CD4-positive, alpha-beta T cell treated with Interferon gamma for 1 hour (primary cell): ENCODE measurements around the gene SHISAL1.

ENCODE experiments used
- DNase-seq: peaks from one replicate; pipeline ENCODE4 v3.0.0-alpha.2; 2020

The SHISAL1 gene

GRCh38 chr22:44341431-44342346, 28.9 kb upstream of the SHISAL1 start:
- no peak for DNase-seq

- DNase-seq: no peak
Observed at GRCh38 chr22:44340271-44341239, 27.8 kb upstream of the SHISAL1 start.

GRCh38 chr22:44338906-44339305, 26.2 kb upstream of the SHISAL1 start:
- no peak for DNase-seq

GRCh38 chr22:44338177-44338810, 25.5 kb upstream of the SHISAL1 start:
- DNase-seq: no peak

- no peak for DNase-seq
Observed at GRCh38 chr22:44337678-44338004, 24.9 kb upstream of the SHISAL1 start.

GRCh38 chr22:44336962-44337677, 24.4 kb upstream of the SHISAL1 start:
- DNase-seq: no peak

GRCh38 chr22:44335903-44336803, 23.4 kb upstream of the SHISAL1 start:
- DNase-seq: no peak

GRCh38 chr22:44335066-44335839, 22.5 kb upstream of the SHISAL1 start:
- DNase-seq: no peak

- no peak for DNase-seq
Observed at GRCh38 chr22:44333847-44334635, 21.3 kb upstream of the SHISAL1 start.

- DNase-seq: no peak
Observed at GRCh38 chr22:44332946-44333345, 20.2 kb upstream of the SHISAL1 start.

- DNase-seq: no peak
Observed at GRCh38 chr22:44331881-44332714, 19.3 kb upstream of the SHISAL1 start.

- DNase-seq: no peak
Observed at GRCh38 chr22:44330744-44331660, 18.3 kb upstream of the SHISAL1 start.

DNA sequence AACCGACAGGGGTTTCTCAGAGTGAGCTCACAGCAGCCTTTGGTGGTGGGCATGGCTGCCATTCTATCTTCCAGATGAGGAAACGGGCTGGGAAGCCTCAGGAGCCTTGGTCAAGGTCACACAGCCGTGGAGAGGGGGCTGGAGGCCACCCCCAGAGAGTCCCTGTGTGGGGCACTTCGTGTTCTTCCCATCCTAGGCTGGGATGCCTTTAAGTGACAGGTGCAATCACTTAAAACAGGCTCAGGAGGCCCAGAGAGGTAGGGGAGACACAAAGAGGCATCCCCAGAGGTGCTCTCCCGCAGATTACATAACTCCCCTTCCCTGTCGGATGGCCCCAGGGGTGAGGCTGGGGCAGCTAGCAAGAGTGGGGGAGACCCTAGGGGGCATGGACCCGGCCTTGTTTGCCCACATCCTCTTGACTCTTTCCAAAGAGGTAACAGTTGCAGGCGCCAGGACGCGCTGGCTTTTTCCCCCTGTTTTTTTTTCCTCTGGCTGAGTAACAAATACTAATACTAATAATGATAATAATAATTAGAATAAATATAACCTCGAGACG, 17.5 kb upstream of the SHISAL1 start:
- no peak for DNase-seq

- DNase-seq: no peak
Observed at GRCh38 chr22:44329179-44329796, 16.5 kb upstream of the SHISAL1 start.

DNA sequence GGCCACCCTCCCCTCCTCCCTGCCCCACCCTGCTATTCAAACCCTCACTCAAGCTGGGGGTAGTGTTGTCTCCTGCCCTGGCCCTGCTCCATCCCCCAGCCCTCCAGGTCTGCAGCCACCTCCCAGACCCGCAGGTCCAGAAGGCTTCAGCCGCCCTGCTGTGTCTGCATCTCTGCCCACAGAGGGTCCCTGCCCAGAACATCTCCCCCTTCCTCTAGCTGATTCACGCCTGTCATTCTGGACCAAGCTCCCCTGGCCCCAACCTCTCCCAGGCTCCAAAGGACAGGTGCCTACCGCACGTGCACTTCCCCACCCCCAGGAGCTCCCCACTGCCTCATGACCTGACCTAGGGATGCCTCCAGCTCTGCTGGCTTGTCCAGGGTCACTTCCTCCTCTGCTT, 16.0 kb upstream of the SHISAL1 start:
- DNase-seq: no peak

- DNase-seq: no peak
Observed at GRCh38 chr22:44328326-44328725, 15.6 kb upstream of the SHISAL1 start.

- no peak for DNase-seq
Observed at GRCh38 chr22:44326491-44326885, 13.7 kb upstream of the SHISAL1 start.
